GM15510 (cell line): ENCODE data around the gene CRAT.

Experiments
- POLR2A ChIP-seq: IDR thresholded peaks from 3 replicates; pipeline ENCODE4 v1.6.1; 2011; ENCODE audit warnings: borderline replicate concordance; ENCODE audit not compliant: insufficient read length; ENCODE audit errors: extremely low read depth

Gene CRAT

GRCh38 chr9:129141066-129142041, 30.8 kb upstream of the CRAT start:
- peak; percentile 11 for TF ChIP-seq POLR2A

- TF ChIP-seq POLR2A: peak; percentile 4
Measured at GRCh38 chr9:129140397-129141065, 29.9 kb upstream of the CRAT start.

- peak; percentile 57 for TF ChIP-seq POLR2A
Measured at GRCh38 chr9:129139993-129140396, 29.4 kb upstream of the CRAT start.

GRCh38 chr9:129139233-129139992, 28.8 kb upstream of the CRAT start:
- peak; percentile 36 for TF ChIP-seq POLR2A

- TF ChIP-seq POLR2A: no peak
Measured at GRCh38 chr9:129138476-129139232, 28.1 kb upstream of the CRAT start.

GRCh38 chr9:129138144-129138462, 27.5 kb upstream of the CRAT start:
- no peak for TF ChIP-seq POLR2A

DNA sequence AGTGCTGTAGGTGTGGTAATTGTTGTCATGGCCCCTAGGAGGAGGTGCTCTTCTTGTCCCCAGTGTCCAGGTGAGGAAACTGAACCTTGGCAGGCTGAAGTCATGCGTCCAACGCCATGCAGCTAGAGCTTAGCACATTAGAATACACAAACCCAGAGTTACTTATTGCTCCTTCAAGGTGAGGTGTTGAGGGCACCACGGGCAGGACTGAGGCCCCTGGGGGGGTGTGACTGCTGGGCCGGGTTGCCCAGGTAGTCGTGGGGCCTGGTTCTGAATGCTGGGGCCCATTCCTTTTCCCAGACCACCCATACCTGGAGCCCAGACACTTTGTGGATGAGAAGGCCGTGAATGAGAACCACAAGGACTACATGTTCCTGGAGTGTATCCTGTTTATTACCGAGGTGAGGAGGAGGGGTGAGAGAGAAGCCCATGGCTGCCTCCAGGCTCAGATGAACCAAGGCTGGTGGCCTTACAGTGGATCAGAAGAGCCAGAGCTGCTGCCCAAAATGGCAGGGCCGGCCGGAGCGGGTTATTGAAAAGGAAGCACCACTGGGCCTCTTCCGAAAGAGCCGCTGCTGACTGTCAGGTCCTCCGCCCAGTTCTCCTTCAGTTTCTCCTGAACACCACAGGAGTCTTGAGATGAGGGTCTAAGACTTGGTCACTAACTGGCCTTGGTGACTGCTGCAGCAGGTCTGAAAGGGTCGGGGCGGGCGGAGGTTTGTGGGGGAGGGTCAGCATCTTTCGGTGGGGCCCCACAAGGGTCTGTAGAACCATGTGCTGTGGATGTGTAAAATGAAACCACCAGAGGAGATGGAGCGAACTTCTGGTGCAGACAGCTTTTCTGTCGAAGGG, 26.9 kb upstream of the CRAT start:
- no peak for TF ChIP-seq POLR2A

GRCh38 chr9:129136446-129137035, 25.9 kb upstream of the CRAT start:
- no peak for TF ChIP-seq POLR2A

DNA sequence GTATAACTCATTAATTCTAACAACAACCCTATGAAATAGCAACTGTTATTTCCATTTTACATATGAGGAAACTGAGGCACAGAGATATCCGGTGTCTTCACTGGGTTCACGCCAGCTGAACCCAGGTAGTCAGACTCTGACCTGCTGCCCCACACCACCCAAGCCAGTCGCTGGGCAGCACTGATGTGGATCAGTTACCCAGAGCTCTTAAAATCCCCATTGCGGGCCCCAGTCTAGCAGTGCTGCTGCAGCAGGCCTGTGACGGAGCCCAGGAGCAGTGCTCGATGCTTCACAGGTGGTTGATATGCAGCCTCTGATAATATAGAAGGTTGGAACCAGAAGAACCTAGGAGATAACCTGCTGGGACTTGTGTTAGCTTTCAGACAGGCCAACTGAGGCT, 24.9 kb upstream of the CRAT start:
- no peak for TF ChIP-seq POLR2A

GRCh38 chr9:129133082-129133481, 22.5 kb upstream of the CRAT start:
- no peak for TF ChIP-seq POLR2A

DNA sequence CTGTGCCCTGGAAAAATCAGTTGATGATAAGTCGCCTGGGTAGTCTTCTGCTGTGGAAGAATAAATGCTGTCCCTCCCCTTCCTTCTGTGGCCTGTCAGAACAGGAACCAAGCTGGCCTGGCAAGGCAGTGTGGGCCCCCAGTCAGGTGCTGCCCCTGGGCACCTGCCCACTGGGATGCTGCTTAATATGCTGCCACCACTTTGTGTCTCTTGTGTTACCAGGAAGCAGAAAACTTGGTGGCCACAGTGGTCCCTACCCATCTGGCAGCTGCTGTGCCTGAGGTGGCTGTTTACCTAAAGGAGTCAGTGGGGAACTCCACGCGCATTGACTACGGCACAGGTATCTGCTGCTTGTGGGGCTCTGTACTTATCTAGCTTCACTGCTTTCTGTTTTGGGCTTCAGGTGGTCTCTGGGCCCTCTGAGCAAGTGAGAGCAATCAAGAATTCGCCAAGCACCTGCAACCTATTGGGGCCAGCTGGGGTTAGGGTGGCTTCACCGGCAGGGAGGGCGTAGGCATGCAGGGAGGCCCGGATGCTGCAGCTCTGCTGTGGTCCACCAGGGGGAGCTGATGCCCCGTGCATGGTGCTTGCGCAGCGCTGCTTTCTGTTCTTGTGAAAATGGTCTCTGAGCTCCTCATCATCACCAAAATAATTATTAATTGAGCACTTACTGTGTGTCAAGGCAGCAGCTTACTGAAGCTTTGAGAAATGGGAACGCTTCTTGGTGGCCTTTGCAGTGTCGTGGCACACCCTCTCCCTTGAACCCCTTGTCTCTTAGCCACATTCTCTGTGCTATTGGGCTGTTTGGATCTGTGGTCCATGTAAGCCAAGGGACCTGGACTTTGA, 20.9 kb upstream of the CRAT start:
- no peak for TF ChIP-seq POLR2A

- no peak for TF ChIP-seq POLR2A
Measured at GRCh38 chr9:129130791-129131190, 20.2 kb upstream of the CRAT start.

DNA sequence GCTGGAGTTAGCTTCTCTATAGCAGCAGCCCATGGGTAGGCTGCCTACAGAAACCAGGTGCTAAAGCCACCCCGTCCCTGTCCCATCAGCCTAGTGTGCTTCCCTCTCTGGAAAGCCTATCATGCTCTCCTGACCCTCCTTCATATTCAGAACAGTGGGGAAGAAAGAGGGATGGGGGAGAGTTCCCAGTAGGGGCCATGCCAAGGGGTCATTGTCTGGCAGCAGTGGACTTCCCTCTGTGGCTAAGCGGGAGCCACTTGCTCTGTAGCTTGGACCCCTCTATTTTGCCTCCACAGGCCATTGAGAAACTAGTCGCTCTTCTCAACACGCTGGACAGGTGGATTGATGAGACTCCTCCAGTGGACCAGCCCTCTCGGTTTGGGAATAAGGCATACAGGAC, 18.1 kb upstream of the CRAT start:
- no peak for TF ChIP-seq POLR2A
